ENCODE data around the gene CYB5B.

The CYB5B gene

DNA sequence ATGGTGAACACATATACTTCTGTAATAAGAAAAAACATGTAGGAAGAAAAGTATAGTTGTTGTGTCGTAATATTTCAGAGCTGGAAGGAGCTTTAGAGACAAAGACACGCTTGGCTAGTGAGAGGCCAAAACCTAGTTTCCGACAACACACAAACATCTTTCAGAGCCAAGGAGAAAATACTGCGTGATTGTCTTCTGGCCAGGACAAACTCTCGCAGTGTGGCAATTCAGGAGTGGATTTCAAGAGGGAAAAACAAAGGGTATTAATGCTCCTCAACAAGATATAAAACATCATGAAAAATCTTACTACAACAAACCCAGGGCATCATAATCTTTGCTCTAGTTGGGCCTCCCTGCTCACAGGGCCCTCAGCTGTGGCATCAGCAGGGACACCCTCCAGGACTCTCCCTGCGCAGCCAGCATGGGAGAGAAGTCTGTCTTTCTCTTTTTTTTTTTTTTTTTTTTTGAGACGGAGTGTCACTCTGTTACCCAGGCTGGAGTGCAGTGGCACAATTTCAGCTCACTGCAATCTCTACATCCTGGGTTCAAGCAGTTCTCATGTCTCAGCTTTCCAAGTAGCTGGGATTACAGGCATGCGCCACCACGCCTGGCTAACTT, 66.4 kb downstream of the CYB5B start:
- no peak for DNase-seq

DNA sequence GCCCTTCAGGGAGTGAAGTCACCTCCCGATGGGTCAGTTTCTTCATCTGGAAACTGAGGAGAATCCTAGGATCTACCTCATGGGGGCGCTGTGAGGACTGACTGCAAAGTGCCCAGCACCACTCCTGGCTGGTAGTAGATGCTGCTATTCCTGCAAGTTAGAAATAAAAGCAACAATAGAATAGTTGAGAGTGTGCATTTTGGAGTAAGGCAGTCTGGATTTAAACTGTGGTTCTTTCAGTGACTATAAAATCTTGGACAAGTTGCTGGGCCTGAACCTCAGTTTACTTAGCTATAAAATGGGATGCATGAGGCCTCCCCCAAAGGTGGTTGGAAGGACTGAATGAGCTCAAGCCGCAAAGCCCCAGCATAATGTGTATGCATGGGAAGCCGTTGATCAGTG, 70.6 kb downstream of the CYB5B start:
- DNase-seq: no peak

DNA sequence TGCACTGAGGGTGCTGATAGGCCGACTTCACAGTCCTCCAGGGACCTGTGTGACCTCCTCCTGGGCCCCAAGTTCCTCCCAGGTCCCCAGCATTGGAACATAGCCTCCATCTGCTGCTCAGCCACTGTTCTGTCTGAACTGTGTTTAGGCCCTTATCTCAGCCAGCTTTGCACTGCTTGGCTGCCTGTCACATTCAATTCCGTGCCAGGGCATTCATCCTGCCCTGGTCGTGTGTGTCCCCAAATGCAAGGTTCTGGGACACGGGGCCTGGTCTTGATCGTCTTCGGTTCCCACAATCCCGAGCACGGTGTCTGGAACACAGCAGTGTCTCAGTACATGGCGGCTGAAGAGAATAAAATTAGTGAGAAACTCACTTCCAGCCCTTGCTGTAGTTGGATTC, 71.4 kb downstream of the CYB5B start:
- DNase-seq: no peak

DNA sequence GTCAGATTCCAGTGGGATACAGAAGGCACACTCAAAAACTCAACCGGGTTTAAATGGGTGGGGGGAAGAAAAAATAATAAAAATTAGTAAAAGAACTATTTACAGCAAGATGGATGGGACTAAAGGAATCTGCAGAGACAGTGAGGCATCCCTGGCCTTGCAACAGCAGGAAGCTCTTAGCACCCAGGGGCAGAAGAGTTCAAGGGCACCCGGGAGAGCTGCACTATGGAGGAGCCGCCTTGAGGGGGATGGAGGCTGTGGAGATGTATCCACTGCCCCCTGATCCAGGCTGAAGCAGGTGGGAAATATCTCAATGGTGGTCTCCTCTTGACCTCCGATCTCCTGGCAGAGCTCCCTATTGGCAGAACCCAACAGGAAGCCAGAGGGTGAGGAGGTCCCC, 72.0 kb downstream of the CYB5B start:
- no peak for DNase-seq

DNA sequence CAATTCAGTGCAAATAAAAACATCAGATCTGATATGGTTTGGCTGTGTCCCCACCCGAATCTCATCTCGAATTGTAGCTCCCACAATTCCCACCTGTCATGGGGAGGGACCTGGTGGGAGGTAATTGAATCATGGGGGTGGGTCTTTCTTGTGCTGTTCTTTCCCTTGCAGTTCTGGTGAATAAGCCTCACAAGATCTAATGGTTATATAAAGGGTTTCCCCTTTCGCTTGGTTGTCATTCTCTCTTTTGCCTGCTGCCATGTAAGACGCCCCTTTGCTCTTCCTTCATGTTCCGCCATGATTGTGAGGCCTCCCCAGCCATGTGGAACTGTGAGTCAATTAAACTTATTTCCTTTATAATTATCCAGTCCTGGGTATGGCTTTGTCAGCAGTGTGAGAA, 72.5 kb downstream of the CYB5B start:
- no peak for DNase-seq

DNA sequence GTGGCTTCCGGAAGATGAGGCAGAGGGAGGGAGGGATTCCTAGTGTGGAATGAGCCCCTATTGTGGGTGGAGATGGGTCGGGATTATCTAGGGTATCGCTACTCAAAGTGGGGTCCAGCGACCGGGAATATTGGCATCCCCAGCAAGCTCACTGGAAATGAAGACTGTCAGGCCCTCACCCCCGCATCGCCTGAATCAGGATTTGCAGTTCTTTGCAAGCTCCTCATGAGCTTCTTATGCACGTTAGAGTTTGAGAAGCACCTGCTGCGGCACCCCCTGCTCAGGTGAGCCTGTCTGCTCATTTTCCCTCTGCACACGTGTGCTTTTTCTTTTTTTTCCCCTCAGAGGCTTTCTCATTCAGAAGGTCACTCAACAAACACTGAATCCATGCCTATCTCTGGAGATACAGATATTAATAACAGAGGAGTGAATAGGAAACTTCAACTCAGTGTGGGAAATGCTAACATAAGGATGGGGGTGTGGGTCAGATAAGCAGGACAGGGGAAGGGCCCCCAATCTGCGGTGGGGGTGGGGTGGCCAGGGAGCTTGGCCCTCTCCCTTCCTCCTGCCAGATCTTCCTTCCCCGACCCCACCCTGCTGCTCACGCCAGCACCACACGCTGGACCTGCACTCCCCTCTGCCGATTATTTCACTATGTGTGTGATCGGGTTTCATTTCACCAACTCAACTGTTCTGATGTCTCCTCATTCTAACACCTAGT, 73.6 kb downstream of the CYB5B start:
- no peak for DNase-seq

DNA sequence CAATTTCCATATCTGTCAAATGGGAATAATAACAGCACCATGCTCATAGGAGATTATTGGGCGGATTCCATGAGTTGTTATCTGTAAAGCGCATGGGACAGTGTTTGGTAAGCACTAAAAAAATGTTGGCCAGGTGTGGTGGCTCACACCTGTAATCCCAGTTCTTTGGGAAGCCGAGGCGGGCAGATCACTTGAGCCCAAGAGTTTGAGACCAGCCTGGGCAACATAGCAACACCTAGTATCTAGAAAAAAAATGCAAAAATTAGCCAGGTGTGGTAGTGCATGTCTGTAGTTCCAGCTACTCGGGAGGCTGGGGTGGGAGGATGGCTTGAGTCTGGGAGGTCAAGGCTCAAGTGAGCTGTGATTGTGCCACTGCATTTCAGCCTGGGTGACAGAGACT, 74.5 kb downstream of the CYB5B start:
- DNase-seq: no peak

DNA sequence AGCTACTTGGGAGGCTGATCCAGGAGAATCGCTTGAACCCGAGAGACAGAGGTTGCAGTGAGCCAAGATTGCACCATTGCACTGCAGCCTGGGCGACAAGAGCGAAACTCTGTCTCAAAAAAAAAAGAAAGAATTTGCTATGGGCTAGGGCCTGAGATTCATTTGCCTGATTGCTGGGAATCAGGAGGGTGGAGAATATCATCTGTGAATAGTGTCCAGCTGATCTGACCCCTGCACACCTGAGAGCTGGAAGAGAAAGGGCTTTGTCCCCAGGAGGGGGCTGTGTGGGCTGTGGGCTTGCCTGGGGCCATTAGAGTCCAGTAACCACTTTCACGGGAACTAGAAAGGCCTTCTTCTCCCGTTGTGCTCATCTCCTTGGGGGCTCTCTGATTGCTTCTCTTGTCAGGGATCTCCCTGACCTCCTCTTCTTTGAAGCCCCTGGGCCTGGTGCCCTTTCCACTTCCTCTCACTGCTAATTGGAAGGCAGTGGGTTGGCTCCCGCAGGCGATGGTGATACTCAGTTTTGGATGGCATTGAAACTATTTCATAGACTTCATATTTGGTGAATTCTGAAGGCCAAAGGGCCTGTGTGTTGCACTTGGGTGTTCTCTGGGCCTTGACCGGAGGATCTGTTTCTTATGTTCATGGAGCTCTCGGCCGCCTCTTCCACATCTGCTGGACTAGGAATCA, 75.3 kb downstream of the CYB5B start:
- DNase-seq: no peak

DNA sequence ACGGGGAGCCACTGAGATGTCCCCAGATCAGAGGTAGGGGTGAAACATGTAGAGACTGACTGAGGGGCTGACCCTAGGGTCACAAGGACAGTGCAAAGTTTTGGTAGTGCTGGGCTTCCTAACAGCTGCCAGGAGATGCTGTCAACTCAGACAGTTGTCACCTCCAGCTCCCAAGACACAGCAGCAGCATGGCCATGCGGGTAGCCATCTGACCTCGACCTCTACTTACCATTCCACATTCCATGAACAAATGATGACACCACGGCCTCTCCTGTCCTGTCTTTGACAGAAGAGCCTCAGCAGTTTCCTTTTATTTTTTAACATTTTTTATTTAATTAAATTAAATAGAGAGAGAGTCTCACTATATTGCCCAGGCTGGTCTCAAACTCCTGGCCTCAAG, 76.1 kb downstream of the CYB5B start:
- no peak for DNase-seq

DNA sequence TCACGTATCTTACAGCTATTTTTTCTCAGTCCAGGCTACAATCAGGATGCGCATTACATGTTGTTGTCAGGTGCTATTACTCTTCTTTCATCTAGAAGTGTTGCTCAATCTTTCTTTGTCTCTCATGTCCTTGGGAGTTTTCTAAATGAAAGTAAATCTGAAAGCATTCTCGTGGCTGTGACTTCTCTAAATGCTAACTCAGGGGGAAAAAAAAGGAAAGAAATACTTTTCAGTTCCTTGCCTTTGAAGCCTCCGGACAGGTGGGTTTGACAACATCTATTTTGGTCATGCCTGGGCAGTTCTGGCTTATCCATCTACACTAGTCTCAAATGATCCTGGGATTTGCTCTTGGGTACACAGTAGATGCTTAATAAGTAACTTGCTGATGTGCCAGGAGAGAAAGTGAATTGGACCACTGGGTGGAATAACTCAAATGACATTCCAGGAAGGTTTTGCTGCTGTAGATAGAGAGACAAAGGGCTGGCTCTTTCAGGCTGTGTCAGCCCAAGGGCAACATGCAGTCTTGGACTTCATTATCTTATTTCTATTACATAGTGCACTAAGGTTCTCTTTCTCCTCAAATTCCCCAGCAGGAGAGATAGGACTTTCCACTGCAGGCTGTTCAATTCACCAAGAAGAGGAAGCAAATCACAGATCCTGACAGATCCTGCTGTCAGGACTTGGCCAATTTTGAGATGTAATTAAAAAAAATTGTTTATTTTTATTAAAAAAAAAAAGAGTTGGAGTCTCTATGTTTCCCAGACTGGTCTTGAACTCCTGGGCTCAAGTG, 77.7 kb downstream of the CYB5B start:
- no peak for DNase-seq

DNA sequence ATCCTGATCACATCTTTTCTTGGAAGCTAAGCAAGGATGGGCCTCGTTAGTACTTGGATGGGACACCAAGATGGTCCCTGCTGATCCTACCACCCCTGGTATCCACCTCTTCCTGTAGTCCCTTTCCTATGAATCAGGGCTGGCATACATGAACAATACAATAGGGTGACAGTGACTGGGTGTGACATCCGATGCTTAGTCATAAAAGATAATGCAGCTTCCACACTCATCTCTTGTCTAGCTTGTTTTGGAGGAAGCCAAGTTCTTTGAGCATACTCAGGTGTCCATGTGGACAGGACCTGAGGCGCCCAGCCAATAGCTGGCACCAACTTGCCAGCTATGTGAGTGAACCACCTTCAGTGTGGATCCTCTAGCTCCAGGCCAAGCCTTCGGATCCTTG, 78.8 kb downstream of the CYB5B start:
- DNase-seq: no peak

DNA sequence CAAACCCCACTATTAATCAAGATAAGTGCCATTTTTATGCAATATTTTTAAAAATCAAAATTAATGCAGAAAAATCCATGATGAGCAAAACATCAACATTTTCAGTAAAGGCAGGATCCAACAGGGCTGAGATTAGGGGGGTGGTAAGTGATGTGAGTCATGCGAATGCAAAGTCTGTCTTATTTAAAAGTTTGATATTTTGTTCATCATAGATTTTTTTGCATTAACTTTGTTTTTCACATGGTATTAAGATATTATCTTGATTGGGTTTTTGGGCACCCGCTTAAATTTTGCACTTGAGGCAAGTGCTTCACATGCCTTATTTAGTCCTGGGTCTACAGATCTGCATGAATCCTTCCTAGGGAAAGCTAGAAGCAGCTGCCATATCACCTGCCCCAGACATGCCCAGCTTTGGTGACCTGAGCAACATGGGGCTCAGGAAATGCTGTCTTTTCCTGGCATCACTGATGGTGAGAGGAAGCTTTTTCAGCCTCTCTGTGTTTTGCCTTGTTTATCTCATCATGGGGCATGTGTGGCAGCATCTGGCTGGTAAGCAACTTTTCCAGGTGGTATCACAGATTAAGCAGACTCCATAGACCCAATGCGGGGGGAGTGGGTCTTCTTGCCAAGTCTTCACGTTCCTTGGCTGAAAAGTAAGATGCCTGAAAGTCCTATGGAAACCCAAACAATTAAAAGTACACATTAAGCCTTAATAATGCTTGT, 83.8 kb downstream of the CYB5B start:
- DNase-seq: no peak

DNA sequence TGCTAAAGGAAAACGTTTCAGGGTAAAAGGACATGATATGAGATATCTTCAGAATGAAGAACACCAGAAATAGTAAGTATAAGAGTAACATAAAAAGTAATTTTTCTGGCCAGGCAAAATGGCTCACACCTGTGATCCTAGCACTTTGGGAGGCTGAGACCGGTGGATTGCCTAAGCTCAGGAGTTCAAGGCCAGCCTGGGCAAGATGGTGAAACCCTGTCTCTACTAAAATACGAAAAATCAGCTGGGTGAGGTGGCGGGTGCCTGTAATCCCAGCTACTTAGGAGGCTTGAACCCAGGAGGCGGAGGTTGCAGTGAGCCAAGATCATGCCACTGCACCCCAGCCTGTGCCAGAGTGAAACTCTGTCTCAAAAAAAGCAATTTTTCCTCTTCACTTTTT, 84.7 kb downstream of the CYB5B start:
- DNase-seq: no peak

DNA sequence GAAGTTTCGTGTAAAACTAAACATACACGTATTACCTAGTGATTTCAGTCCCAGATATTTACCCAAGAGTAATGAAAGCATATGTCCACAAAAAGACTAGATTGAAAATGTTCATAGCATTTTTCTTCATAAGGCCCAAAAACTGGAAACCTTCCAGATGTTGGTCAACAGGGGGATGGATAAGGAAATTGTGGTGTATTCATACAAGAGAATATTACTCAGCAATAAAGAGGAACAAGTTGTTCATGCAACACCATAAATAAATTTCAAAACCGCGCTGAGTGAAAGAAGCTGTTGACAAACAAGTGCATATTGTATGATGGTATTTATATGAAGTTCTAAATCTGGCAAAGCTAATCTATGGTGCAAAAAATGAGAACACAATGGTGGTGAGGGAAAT, 87.2 kb downstream of the CYB5B start:
- DNase-seq: no peak

DNA sequence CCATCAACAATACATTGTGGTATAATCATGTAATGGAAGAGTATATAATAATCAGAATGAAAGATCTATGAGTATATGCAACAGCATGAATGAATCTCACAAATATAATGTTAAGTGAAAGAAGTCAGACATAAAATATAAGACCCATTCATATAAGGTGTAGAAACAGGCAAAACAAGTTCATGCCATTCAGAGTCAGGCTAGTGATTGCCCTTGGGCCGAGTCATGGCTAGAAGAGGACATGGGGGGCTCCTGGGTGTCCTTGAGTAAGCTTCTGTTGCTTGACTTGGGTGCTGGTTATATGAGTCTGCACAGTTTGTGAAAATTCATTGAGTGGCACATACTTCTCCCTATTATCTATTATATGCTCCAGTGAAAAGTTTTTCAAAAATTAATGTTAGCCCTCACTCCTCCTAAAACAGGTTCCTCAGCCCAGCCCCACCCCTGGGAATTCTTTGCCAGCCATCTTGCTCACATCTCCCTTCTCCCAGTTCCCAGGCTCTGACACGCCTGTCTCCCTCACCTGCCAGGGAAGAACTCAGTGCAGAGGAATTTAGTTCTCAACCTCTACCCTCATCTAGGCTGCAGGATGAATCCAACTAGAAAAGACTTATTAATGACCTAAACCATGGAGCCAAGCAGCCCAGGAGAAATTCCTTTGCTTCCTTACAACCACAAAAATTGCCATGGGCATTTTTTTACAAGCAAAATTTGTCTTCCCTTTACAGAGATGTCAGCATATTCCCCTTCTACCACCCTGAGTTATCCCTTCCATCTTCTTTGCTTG, 89.0 kb downstream of the CYB5B start:
- no peak for DNase-seq

DNA sequence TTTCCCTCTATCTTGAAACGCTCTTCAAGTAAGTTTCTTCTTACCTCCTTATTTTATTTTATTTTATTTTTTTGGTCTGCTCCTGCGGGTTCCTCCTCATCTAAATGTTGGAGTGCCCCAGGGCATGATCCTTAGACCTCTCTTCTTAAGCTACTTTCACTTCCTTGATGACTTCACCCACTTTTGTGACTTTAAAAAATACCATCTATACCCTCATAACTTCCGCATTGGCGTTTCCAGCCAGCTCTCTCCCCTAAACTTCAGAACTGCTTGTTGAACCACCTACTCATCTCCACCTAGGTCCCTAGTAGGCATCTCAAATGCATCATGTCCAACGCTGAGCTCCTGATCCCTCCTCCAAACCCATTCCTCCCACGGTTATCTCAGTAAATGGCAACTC, 89.9 kb downstream of the CYB5B start:
- no peak for DNase-seq
